CD4-positive, alpha-beta T cell treated with Interferon alpha-2 for 1 hour (primary cell): Measurements from ENCODE around the gene JPH3.
"Not testable (repeated sequence)": the region's sequence is repeated elsewhere in the genome, so short reads cannot be mapped to it uniquely, and the experiment has no call there.

Experiments
- DNase-seq, 2 donors: peaks; one replicate each; pipeline ENCODE4 v3.0.0-alpha.2; 2020 to 2022

JPH3 gene

GRCh38 chr16:87722590-87723225 is 120.4 kb downstream of the JPH3 start:
- no peak for DNase-seq

- DNase-seq: peak; percentile 15 to 25
Measured at GRCh38 chr16:87723226-87723623, 120.9 kb downstream of the JPH3 start.

- peak; percentile 39 to 47 for DNase-seq
Measured at GRCh38 chr16:87724490-87725291, 122.4 kb downstream of the JPH3 start.

- DNase-seq: no peak
Measured at GRCh38 chr16:87725596-87726235, 123.4 kb downstream of the JPH3 start.

GRCh38 chr16:87726577-87726976 is 124.3 kb downstream of the JPH3 start:
- not testable (repeated sequence) for DNase-seq

- DNase-seq: no peak
Measured at GRCh38 chr16:87727346-87727745, 125.0 kb downstream of the JPH3 start.

GRCh38 chr16:87728026-87728425 is 125.7 kb downstream of the JPH3 start:
- no peak for DNase-seq

- peak in 1 of 2 donors; percentile 20 for DNase-seq
Measured at GRCh38 chr16:87729266-87729954, 127.1 kb downstream of the JPH3 start.

GRCh38 chr16:87731607-87732006 is 129.3 kb downstream of the JPH3 start:
- no peak for DNase-seq

GRCh38 chr16:87733190-87733589 is 130.9 kb downstream of the JPH3 start:
- peak in 1 of 2 donors; percentile 28 for DNase-seq

- DNase-seq: no peak
Measured at GRCh38 chr16:87734644-87735043, 132.3 kb downstream of the JPH3 start.

GRCh38 chr16:87735270-87736007 is 133.1 kb downstream of the JPH3 start:
- no peak for DNase-seq

GRCh38 chr16:87736008-87736382 is 133.7 kb downstream of the JPH3 start:
- DNase-seq: no peak

GRCh38 chr16:87739801-87740200 is 137.5 kb downstream of the JPH3 start:
- DNase-seq: no peak

GRCh38 chr16:87740441-87740840 is 138.1 kb downstream of the JPH3 start:
- DNase-seq: no peak

- no peak for DNase-seq
Measured at GRCh38 chr16:87740909-87741424, 138.7 kb downstream of the JPH3 start.

GRCh38 chr16:87741700-87742415 is 139.6 kb downstream of the JPH3 start:
- DNase-seq: no peak

- DNase-seq: no peak
Measured at GRCh38 chr16:87742781-87743490, 140.6 kb downstream of the JPH3 start.

GRCh38 chr16:87744750-87745514 is 142.6 kb downstream of the JPH3 start:
- no peak for DNase-seq

- DNase-seq: no peak
Measured at GRCh38 chr16:87746178-87746577, 143.9 kb downstream of the JPH3 start.
